Neural crest cell (in vitro differentiated cells): ENCODE measurements around the gene SPATA25. TPM values are rescaled to one million over a fixed set of nuclear protein-coding genes. Genes with fewer than 3 reads are reported as not detected.
A peak's percentile ranks its signal among the peaks of the same experiment; 100 is the strongest.

Experiments
- DNase-seq: peaks from one replicate; pipeline ENCODE4 v3.0.0; 2021; ENCODE audit warnings: low read depth, mixed read lengths, low spot score
- H3K27ac Mint-ChIP-seq: one replicate; pipeline ENCODE4 v1.8.0; 2021; ENCODE audit warnings: mild to moderate bottlenecking, mixed read lengths; ENCODE audit not compliant: unreplicated experiment
- H3K27me3 Mint-ChIP-seq: 2 replicates; pipeline ENCODE4 v1.8.0; 2021; ENCODE audit warnings: low read depth, mild to moderate bottlenecking, mixed read lengths
- H3K36me3 Mint-ChIP-seq: 2 replicates; pipeline ENCODE4 v1.8.0; 2021; ENCODE audit warnings: low read depth, mild to moderate bottlenecking, mixed read lengths
- H3K4me1 Mint-ChIP-seq: 2 replicates; pipeline ENCODE4 v1.8.0; 2021; ENCODE audit warnings: mixed read lengths
- H3K4me3 Mint-ChIP-seq: one replicate; pipeline ENCODE4 v1.8.0; 2021; ENCODE audit warnings: mild to moderate bottlenecking, mixed read lengths
- H3K9me3 Mint-ChIP-seq: 2 replicates; pipeline ENCODE4 v1.8.0; 2021; ENCODE audit warnings: mixed read lengths
- total RNA-seq: library from RNA; stranded (reverse); gene quantifications from 2 replicates; pipeline ENCODE4 v1.2.1, GENCODE V29; 2021
- TF ChIP-seq, protein P1 (sequence below): fragments of 200-600 bp; sonication (generic); conservative IDR thresholded peaks from 2 replicates; pipeline ENCODE4 v1.5.0; 2021; ENCODE audit warnings: antibody characterized with exemption, mild to moderate bottlenecking

The SPATA25 gene
- total RNA-seq, 1 donor from 2014 or later = 2.2 TPM

DNA sequence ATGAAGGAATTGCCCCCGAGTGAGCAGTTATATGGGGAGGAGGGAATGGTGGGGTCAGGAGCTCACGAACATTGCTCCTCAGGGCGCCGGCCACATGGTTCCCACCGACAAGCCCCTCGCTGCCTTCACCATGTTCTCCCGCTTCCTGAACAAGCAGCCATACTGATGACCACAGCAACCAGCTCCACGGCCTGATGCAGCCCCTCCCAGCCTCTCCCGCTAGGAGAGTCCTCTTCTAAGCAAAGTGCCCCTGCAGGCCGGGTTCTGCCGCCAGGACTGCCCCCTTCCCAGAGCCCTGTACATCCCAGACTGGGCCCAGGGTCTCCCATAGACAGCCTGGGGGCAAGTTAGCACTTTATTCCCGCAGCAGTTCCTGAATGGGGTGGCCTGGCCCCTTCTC, 10.9 kb upstream of the SPATA25 start:
- Mint-ChIP-seq H3K36me3 (no peaks in the 10 kb centered on the region), H3K4me1 (peaks cover 5% of the 10 kb centered on the region), H3K4me3 (no peak overlapping the region), H3K27ac (no peak overlapping the region), H3K27me3 (no peaks in the 10 kb centered on the region), H3K9me3 (no peaks in the 10 kb centered on the region)
- TF ChIP-seq, protein P1, sequence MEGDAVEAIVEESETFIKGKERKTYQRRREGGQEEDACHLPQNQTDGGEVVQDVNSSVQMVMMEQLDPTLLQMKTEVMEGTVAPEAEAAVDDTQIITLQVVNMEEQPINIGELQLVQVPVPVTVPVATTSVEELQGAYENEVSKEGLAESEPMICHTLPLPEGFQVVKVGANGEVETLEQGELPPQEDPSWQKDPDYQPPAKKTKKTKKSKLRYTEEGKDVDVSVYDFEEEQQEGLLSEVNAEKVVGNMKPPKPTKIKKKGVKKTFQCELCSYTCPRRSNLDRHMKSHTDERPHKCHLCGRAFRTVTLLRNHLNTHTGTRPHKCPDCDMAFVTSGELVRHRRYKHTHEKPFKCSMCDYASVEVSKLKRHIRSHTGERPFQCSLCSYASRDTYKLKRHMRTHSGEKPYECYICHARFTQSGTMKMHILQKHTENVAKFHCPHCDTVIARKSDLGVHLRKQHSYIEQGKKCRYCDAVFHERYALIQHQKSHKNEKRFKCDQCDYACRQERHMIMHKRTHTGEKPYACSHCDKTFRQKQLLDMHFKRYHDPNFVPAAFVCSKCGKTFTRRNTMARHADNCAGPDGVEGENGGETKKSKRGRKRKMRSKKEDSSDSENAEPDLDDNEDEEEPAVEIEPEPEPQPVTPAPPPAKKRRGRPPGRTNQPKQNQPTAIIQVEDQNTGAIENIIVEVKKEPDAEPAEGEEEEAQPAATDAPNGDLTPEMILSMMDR = no peak
- no peak for DNase-seq

DNA sequence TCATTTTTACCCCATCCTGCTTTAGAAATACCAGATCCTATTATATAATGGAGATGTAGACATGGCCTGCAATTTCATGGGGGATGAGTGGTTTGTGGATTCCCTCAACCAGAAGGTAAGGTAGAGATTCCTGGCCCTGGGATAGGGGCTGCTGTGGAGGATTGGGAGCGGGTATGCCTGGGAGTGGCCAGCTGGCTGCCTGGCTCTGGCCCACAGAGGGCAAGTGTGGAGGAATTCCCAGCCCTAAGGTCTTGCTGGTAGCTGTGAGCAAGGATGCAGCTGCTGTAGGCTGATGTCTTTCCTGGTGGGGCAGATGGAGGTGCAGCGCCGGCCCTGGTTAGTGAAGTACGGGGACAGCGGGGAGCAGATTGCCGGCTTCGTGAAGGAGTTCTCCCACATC, 10.3 kb upstream of the SPATA25 start:
- Mint-ChIP-seq H3K4me1 (peaks cover 6% of the 10 kb centered on the region), H3K36me3 (no peaks in the 10 kb centered on the region), H3K9me3 (no peaks in the 10 kb centered on the region), H3K27me3 (peaks cover under 1% of the 10 kb centered on the region), H3K27ac (no peak overlapping the region), H3K4me3 (no peak overlapping the region)
- TF ChIP-seq, protein P1 = no peak
- no peak for DNase-seq

DNA sequence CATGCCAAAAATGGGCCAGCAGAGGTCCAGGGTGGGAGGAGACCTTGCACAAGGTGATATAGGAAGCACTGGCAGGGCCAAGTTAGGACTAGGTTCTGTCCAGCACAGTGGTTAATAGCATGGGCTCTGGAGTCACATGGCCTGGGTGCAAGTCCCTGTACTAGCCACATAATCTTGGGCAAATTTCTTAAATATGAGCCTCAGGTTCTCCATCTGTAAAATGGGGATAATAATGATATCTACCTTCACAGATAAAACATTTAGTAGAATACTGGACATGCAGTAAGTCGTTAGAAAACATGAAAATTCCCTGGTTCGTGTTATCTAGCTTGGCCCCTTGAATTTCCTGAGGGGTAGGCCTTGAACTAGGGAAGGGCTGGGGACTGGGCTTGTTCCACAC, 9.9 kb upstream of the SPATA25 start:
- Mint-ChIP-seq H3K4me3 (no peak overlapping the region), H3K27me3 (peaks cover 4% of the 10 kb centered on the region), H3K36me3 (no peaks in the 10 kb centered on the region), H3K4me1 (peaks cover 10% of the 10 kb centered on the region), H3K9me3 (no peaks in the 10 kb centered on the region), H3K27ac (no peak overlapping the region)
- no peak for DNase-seq
- TF ChIP-seq, protein P1 = no peak

DNA sequence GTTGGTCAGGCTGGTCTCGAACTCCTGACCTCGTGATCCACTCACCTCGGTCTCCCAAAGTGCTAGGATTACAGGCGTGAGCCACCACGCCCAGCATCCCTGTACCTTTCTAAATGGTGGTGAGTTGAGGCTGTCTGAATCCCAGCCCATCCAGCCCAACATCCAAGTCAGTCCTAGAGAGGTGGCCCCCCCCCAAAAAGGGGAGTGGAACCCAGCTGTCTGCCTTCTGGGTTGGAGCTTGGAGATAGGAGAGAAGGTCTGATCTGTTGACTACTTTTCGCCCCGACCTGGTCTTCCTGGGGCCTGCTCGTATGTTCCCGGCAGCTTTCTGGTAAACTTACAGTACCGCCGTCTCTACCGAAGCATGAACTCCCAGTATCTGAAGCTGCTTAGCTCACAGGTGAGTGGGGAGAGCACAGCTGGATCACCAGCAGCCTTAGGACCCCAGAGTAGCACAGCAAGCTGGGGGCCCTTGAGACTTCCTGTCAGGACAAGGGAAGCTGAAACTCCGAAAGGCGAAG, 9.3 kb upstream of the SPATA25 start:
- Mint-ChIP-seq H3K27ac (no peak overlapping the region), H3K36me3 (no peaks in the 10 kb centered on the region), H3K27me3 (peaks cover 6% of the 10 kb centered on the region), H3K4me1 (peaks cover 14% of the 10 kb centered on the region), H3K9me3 (no peaks in the 10 kb centered on the region), H3K4me3 (no peak overlapping the region)
- DNase-seq = no peak
- TF ChIP-seq, protein P1 = no peak

DNA sequence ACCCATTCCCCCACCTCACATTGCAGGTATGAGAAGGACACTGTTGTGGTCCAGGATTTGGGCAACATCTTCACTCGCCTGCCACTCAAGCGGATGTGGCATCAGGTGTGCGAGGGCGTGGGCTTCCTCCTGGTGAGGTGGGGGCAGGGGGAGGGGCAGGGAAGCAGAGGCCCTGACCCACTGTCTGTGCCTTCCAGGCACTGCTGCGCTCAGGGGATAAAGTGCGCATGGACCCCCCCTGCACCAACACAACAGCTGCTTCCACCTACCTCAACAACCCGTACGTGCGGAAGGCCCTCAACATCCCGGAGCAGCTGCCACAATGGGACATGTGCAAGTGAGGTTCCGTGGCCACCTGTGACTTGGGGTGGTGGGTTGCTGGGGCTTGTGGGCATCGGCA, 7.4 kb upstream of the SPATA25 start:
- Mint-ChIP-seq H3K9me3 (no peaks in the 10 kb centered on the region), H3K4me3 (peak overlapping the region; percentile 49), H3K4me1 (peaks cover 23% of the 10 kb centered on the region), H3K36me3 (no peaks in the 10 kb centered on the region), H3K27ac (no peak overlapping the region), H3K27me3 (peaks cover 14% of the 10 kb centered on the region)
- no peak for DNase-seq
- TF ChIP-seq, protein P1 = no peak
